ENCODE measurements around the gene SEMA6C. TPM values are rescaled to one million over a fixed set of nuclear protein-coding genes. Genes with fewer than 3 reads are reported as not detected.
"Not testable (repeated sequence)": the region's sequence is repeated elsewhere in the genome, so short reads cannot be mapped to it uniquely, and the experiment has no call there.

SEMA6C gene
- polyA plus RNA-seq, 1 donor from 2014 or later, result not detected

DNA sequence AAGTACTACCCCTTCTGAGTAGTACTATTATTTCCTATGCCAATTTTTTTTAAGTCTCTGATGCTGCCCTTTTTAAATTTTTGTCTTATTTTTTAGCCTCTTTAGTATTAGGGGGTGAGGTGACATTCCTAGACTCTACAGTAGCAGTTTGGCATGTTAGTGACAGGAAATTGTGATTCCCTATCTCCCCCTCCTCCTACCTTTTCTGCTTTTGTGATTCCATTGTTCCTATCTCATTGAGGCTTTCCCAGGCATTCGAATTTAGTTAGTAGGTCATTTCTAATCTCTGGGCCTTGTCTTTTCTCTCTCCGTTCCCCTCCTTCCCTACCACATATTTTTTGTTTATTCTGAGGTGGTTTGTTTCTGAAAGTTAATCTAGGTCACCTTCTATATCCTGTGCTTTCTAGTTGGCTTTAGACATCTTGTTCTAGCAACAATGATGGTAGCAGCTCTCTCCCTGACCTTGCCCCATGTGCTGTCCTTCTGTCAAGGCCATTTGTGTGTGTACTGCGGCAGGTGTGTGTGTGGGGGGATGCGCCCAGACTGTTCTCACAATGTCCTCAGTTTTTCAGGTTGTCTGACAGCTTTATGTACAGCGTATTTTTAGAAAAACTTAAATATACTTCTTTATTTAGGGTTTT, 21.5 kb downstream of the SEMA6C start:
- H3K4me3 Mint-ChIP-seq, result no peak overlapping the region
- H3K27ac Mint-ChIP-seq, result no peak overlapping the region
- H3K27me3 Mint-ChIP-seq, result no peaks in the 10 kb centered on the region
- H3K9me3 Mint-ChIP-seq, result no peaks in the 10 kb centered on the region
- H3K4me1 Mint-ChIP-seq, result no peaks in the 10 kb centered on the region
- H3K36me3 Mint-ChIP-seq, result peaks cover 7% of the 10 kb centered on the region

GRCh38 chr1:151113877-151114276, 32.6 kb downstream of the SEMA6C start:
- Mint-ChIP-seq H3K36me3 (peaks cover 6% of the 10 kb centered on the region), H3K4me3 (no peak overlapping the region), H3K27ac (no peak overlapping the region), H3K27me3 (no peaks in the 10 kb centered on the region), H3K9me3 (no peaks in the 10 kb centered on the region), H3K4me1 (no peaks in the 10 kb centered on the region)

- no peaks in the 10 kb centered on the region for H3K4me1 Mint-ChIP-seq
- H3K4me3 Mint-ChIP-seq, result no peak overlapping the region
- H3K27ac Mint-ChIP-seq, result no peak overlapping the region
These were observed 38.1 kb downstream of the SEMA6C start for GRCh38 chr1:151108331-151108730.

DNA sequence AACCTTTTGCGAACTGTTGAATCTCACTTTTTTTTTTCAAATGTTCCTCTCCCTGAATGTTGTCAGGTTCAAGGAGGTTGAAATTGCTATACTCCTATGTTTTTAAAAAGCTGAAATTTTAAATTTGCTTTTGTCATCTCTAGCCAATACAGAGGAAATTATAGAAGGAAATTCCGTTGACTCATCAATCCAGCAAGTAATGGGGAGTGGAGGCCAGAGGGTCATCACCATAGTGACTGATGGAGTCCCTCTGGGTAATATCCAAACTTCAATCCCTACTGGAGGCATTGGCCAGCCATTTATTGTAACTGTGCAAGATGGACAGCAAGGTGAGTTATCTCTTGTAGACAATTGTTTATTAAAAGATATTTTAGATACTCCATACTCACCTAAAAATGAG, 39.5 kb downstream of the SEMA6C start:
- no peak overlapping the region for H3K27ac Mint-ChIP-seq

More at GRCh38 chr1:151108331-151108730, 38.1 kb downstream of the SEMA6C start:
- Mint-ChIP-seq H3K27me3 (no peaks in the 10 kb centered on the region), H3K9me3 (no peaks in the 10 kb centered on the region), H3K36me3 (peaks cover 3% of the 10 kb centered on the region)

DNA sequence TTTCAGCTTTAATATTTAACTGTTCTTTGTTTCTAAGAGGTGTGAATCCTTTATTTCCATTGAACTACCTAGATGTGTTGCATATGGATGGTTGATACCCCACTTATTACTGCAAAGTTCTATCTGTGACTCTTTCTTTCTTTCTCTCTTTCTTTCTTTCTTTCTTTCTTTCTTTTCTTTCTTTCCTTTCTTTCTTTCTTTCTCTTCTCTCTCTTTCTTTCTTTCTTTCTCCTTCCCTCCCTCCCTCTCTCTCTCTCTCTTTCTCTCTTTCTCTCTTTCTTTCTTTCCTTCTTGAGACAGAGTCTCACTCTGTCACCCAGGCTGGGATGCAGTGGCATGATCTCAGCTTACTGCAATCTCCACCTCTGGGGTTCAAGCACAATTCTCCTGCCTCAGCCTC, 41.8 kb downstream of the SEMA6C start:
- no peak overlapping the region for H3K27ac Mint-ChIP-seq
- no peaks in the 10 kb centered on the region for H3K9me3 Mint-ChIP-seq
- no peaks in the 10 kb centered on the region for H3K36me3 Mint-ChIP-seq
- peaks cover 0 to 3% (median 2%) of the 10 kb centered on the region in 3 donors for H3K4me1 Mint-ChIP-seq
- no peak overlapping the region for H3K4me3 Mint-ChIP-seq
- H3K27me3 Mint-ChIP-seq, result no peaks in the 10 kb centered on the region

More for the DNA sequence above, 39.5 kb downstream of the SEMA6C start:
- H3K36me3 Mint-ChIP-seq, result peaks cover 2% of the 10 kb centered on the region
- no peak overlapping the region for H3K4me3 Mint-ChIP-seq
- H3K9me3 Mint-ChIP-seq, result no peaks in the 10 kb centered on the region
- H3K27me3 Mint-ChIP-seq, result no peaks in the 10 kb centered on the region
- H3K4me1 Mint-ChIP-seq, result no peaks in the 10 kb centered on the region

- Mint-ChIP-seq H3K4me1 (peaks cover 0 to 5% (median 4%) of the 10 kb centered on the region in 3 donors), H3K27ac (no peak overlapping the region), H3K4me3 (no peak overlapping the region), H3K36me3 (peaks cover 4% of the 10 kb centered on the region), H3K9me3 (no peaks in the 10 kb centered on the region), H3K27me3 (no peaks in the 10 kb centered on the region)
These were observed 48.3 kb downstream of the SEMA6C start for GRCh38 chr1:151098126-151098525.

- not testable (repeated sequence) for H3K4me3 Mint-ChIP-seq, H3K4me1 Mint-ChIP-seq, H3K36me3 Mint-ChIP-seq, H3K27ac Mint-ChIP-seq, H3K9me3 Mint-ChIP-seq, H3K27me3 Mint-ChIP-seq
These were observed 49.0 kb downstream of the SEMA6C start for GRCh38 chr1:151097426-151097825.

GRCh38 chr1:151085953-151086559, 60.4 kb downstream of the SEMA6C start:
- H3K36me3 Mint-ChIP-seq, result peaks cover 3% of the 10 kb centered on the region
- H3K27ac Mint-ChIP-seq, result no peak overlapping the region
- H3K9me3 Mint-ChIP-seq, result no peaks in the 10 kb centered on the region
- H3K27me3 Mint-ChIP-seq, result no peaks in the 10 kb centered on the region
- no peak overlapping the region for H3K4me3 Mint-ChIP-seq
- peaks cover 0 to 4% (median 0%) of the 10 kb centered on the region in 3 donors for H3K4me1 Mint-ChIP-seq

Other genes with a start within 250 kb of the SEMA6C start
- gene SETDB1, start 220.3 kb downstream of the SEMA6C start, polyA plus RNA-seq, result 19.8 TPM
- gene CERS2, start 171.8 kb downstream of the SEMA6C start, polyA plus RNA-seq, result 110 TPM
- gene ANXA9, start 164.3 kb downstream of the SEMA6C start, polyA plus RNA-seq, result 0.11 TPM
- gene MINDY1, start 139.7 kb downstream of the SEMA6C start, polyA plus RNA-seq, result 2.3 TPM
- gene PRUNE1, start 138.2 kb downstream of the SEMA6C start, polyA plus RNA-seq, result 36.2 TPM
- 0.13 TPM for gene BNIPL, start 110.0 kb downstream of the SEMA6C start, polyA plus RNA-seq
- gene C1orf56, start 98.9 kb downstream of the SEMA6C start, polyA plus RNA-seq, result 4.5 TPM
- 86.2 TPM for gene CDC42SE1, start 87.0 kb downstream of the SEMA6C start, polyA plus RNA-seq
- 1.5 TPM for gene MLLT11, start 86.2 kb downstream of the SEMA6C start, polyA plus RNA-seq
- gene GABPB2, start 75.9 kb downstream of the SEMA6C start, polyA plus RNA-seq, result 5.5 TPM
- gene TNFAIP8L2, start 10.0 kb upstream of the SEMA6C start, polyA plus RNA-seq, result 16.1 TPM
- gene LYSMD1, start 19.3 kb upstream of the SEMA6C start, polyA plus RNA-seq, result 0.69 TPM
- 70.1 TPM for gene SCNM1, start 19.5 kb upstream of the SEMA6C start, polyA plus RNA-seq
- gene TMOD4, start 29.4 kb upstream of the SEMA6C start, polyA plus RNA-seq, result 1.0 TPM
- 81.0 TPM for gene VPS72, start 43.6 kb upstream of the SEMA6C start, polyA plus RNA-seq
- gene PIP5K1A, start 51.9 kb upstream of the SEMA6C start, polyA plus RNA-seq, result 20.3 TPM
- 252 TPM for gene PSMD4, start 108.1 kb upstream of the SEMA6C start, polyA plus RNA-seq
- gene ZNF687, start 135.7 kb upstream of the SEMA6C start, polyA plus RNA-seq, result 3.0 TPM
- gene PI4KB, start 180.8 kb upstream of the SEMA6C start, polyA plus RNA-seq, result 67.9 TPM
- 106 TPM for gene RFX5, start 200.6 kb upstream of the SEMA6C start, polyA plus RNA-seq
- gene SELENBP1, start 226.1 kb upstream of the SEMA6C start, polyA plus RNA-seq, result not detected